GM19468 (cell line): ENCODE results near the gene KRT10.
"Not testable (repeated sequence)": the region's sequence is repeated elsewhere in the genome, so short reads cannot be mapped to it uniquely, and the experiment has no call there.

Source experiments
- ATAC-seq: cut with Tn5 transposase; IDR thresholded peaks from one replicate; pipeline ENCODE4 v1.9.1; 2021; ENCODE audit warnings: mild to moderate bottlenecking, moderate library complexity, moderate number of reproducible peaks; ENCODE audit not compliant: unreplicated experiment; ENCODE audit errors: extremely low read depth

The KRT10 gene

GRCh38 chr17:40822132-40822812 is at the start of gene KRT10:
Gene KRT10 (minus strand): TSS chr17:40822614. CDS start chr17:40822585, 29 bp downstream.
- no peak for ATAC-seq

- no peak for ATAC-seq
These were observed 48.9 kb upstream of the KRT10 start for GRCh38 chr17:40871316-40871715.

GRCh38 chr17:40870136-40870535 is 47.7 kb upstream of the KRT10 start:
- no peak for ATAC-seq

GRCh38 chr17:40866838-40867237 is 44.4 kb upstream of the KRT10 start, which contains the start of gene KRT12:
Gene KRT12 (minus strand): TSS chr17:40867223. CDS start chr17:40867186, 37 bp downstream.
- ATAC-seq = no peak

GRCh38 chr17:40864661-40865390 is 42.4 kb upstream of the KRT10 start:
- ATAC-seq = no peak

GRCh38 chr17:40862985-40863733 is 40.7 kb upstream of the KRT10 start:
- no peak for ATAC-seq

- no peak for ATAC-seq
These were observed 37.1 kb upstream of the KRT10 start for GRCh38 chr17:40859536-40859935.

- ATAC-seq = not testable (repeated sequence)
These were observed 36.3 kb upstream of the KRT10 start for GRCh38 chr17:40858667-40859066.

GRCh38 chr17:40857535-40857934 is 35.1 kb upstream of the KRT10 start:
- no peak for ATAC-seq

GRCh38 chr17:40854175-40854814 is 31.9 kb upstream of the KRT10 start:
- ATAC-seq = no peak

GRCh38 chr17:40852364-40852763 is 29.9 kb upstream of the KRT10 start:
- no peak for ATAC-seq

- no peak for ATAC-seq
These were observed 28.0 kb upstream of the KRT10 start for GRCh38 chr17:40850293-40850972.

- ATAC-seq = no peak
These were observed 27.3 kb upstream of the KRT10 start for GRCh38 chr17:40849723-40850122.

GRCh38 chr17:40848583-40849235 is 26.3 kb upstream of the KRT10 start:
- no peak for ATAC-seq

- no peak for ATAC-seq
These were observed 24.2 kb upstream of the KRT10 start for GRCh38 chr17:40846515-40847144.

GRCh38 chr17:40844671-40845107 is 22.3 kb upstream of the KRT10 start:
- no peak for ATAC-seq

- ATAC-seq = no peak
These were observed 20.8 kb upstream of the KRT10 start for GRCh38 chr17:40843242-40843641.

GRCh38 chr17:40841246-40841645 is 18.8 kb upstream of the KRT10 start:
- ATAC-seq = no peak

- no peak for ATAC-seq
These were observed 16.8 kb upstream of the KRT10 start for GRCh38 chr17:40839194-40839593.
